Left forelimb (tissue), 1 donor: ENCODE data around the gene ZGPAT.

Experiments
- DNase-seq: peaks from one replicate; pipeline ENCODE4 v3.0.0-alpha.2; 2018; ENCODE audit warnings: low spot score

Gene ZGPAT

GRCh38 chr20:63782521-63782971, 74.7 kb downstream of the ZGPAT start:
- no peak for DNase-seq

- no peak for DNase-seq
Measured at GRCh38 chr20:63783970-63784369, 76.1 kb downstream of the ZGPAT start.

GRCh38 chr20:63785691-63786131, 77.9 kb downstream of the ZGPAT start:
- no peak for DNase-seq
